ENCODE measurements around the gene ACSF3.

Gene ACSF3

GRCh38 chr16:89093602-89094251, at the start of gene ACSF3:
Gene ACSF3, plus strand, starts transcription at chr16:89093852. Its CDS starts 6,830 bp downstream, at chr16:89100682.
- DNase-seq (ENCODE audit: low read depth in 3 of 3, low spot score in 1 of 3): peak; percentile 26 to 63 (median 41)

- DNase-seq (ENCODE audit: low read depth in 3 of 3, low spot score in 1 of 3): no peak
Observed at GRCh38 chr16:89044418-89045180, 49.1 kb upstream of the ACSF3 start.

GRCh38 chr16:89045181-89045815, 48.4 kb upstream of the ACSF3 start:
- DNase-seq (ENCODE audit: low read depth in 3 of 3, low spot score in 1 of 3): no peak

- DNase-seq (ENCODE audit: low read depth in 3 of 3, low spot score in 1 of 3): no peak
Observed at GRCh38 chr16:89045881-89046280, 47.8 kb upstream of the ACSF3 start.

GRCh38 chr16:89046491-89046890, 47.2 kb upstream of the ACSF3 start:
- no peak for DNase-seq (ENCODE audit: low read depth in 3 of 3, low spot score in 1 of 3)

GRCh38 chr16:89047331-89048089, 46.1 kb upstream of the ACSF3 start:
- DNase-seq (ENCODE audit: low read depth in 3 of 3, low spot score in 1 of 3): no peak

GRCh38 chr16:89048090-89048725, 45.4 kb upstream of the ACSF3 start:
- no peak for DNase-seq (ENCODE audit: low read depth in 3 of 3, low spot score in 1 of 3)

GRCh38 chr16:89048871-89049422, 44.7 kb upstream of the ACSF3 start:
- DNase-seq (ENCODE audit: low read depth in 3 of 3, low spot score in 1 of 3): no peak

- DNase-seq (ENCODE audit: low read depth in 3 of 3, low spot score in 1 of 3): no peak
Observed at GRCh38 chr16:89049484-89050118, 44.1 kb upstream of the ACSF3 start.

GRCh38 chr16:89050119-89050867, 43.4 kb upstream of the ACSF3 start:
- DNase-seq (ENCODE audit: low read depth in 3 of 3, low spot score in 1 of 3): no peak

- no peak for DNase-seq (ENCODE audit: low read depth in 3 of 3, low spot score in 1 of 3)
Observed at GRCh38 chr16:89050868-89051311, 42.8 kb upstream of the ACSF3 start.

GRCh38 chr16:89051521-89052166, 42.0 kb upstream of the ACSF3 start:
- DNase-seq (ENCODE audit: low read depth in 3 of 3, low spot score in 1 of 3): no peak

GRCh38 chr16:89052191-89052889, 41.3 kb upstream of the ACSF3 start:
- no peak for DNase-seq (ENCODE audit: low read depth in 3 of 3, low spot score in 1 of 3)

- DNase-seq (ENCODE audit: low read depth in 3 of 3, low spot score in 1 of 3): no peak
Observed at GRCh38 chr16:89052890-89053724, 40.5 kb upstream of the ACSF3 start.

GRCh38 chr16:89053725-89054029, 40.0 kb upstream of the ACSF3 start:
- DNase-seq (ENCODE audit: low read depth in 3 of 3, low spot score in 1 of 3): no peak

- DNase-seq (ENCODE audit: low read depth in 3 of 3, low spot score in 1 of 3): no peak
Observed at GRCh38 chr16:89054261-89054661, 39.4 kb upstream of the ACSF3 start.

GRCh38 chr16:89054714-89055113, 38.9 kb upstream of the ACSF3 start:
- no peak for DNase-seq (ENCODE audit: low read depth in 3 of 3, low spot score in 1 of 3)

GRCh38 chr16:89055313-89055712, 38.3 kb upstream of the ACSF3 start:
- no peak for DNase-seq (ENCODE audit: low read depth in 3 of 3, low spot score in 1 of 3)
